Esophagus squamous epithelium (tissue), 4 donors: Measurements from ENCODE around the gene ZDHHC18.

Source experiments
- POLR2A ChIP-seq, 4 donors: fragments of 450-650 bp; IDR thresholded peaks; one replicate each; pipeline ENCODE4 v1.6.1; 2017; ENCODE audit warnings: antibody characterized with exemption in 4 of 4, mild to moderate bottlenecking in 4 of 4, moderate library complexity in 3 of 4
- TF ChIP-seq, protein P1 (sequence below), 6 experiments: fragments of 450-650 bp in 4 of 6; fragments of 200-600 bp in 2 of 6; sonication (generic) in 2 of 6; IDR thresholded peaks; one replicate each; pipeline ENCODE4 v1.5.1; 2016 to 2019; ENCODE audit warnings: antibody characterized with exemption in 6 of 6, mild to moderate bottlenecking in 4 of 6, moderate library complexity in 4 of 6

DNA sequence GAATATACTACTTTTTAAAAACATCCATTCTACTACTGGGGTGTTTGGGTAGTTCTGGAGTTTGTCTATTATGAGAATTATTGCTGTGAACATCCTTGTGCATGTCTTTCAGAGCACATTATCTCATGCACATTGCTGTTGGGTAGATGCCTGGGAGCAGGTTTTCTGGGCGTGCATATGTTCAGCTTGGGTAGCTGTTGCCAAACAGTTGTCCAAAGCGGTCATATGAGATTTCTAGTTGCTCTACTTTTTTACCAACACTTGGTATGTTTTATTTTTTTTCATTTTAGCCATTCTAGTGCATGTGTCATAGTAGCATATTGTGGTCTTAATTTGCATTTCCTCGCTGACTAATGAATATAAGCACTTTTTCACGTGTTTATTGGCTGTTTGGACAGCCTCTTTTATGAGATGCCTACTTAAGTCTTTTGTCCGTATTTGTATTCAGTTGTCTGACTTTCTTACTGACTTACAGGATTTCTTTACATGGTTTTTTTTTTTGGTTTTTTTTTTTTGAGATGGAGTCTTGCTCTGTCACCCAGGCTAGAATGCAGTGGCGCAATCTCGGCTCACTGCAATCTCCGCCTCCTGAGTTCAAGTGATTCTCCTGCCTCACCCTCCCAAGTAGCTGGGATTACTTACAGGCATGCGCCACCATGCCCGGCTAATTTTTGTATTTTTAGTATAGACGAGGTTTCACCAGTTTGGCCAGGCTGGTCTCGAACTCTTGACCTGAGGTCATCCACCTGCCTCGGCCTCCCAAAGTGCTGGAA, 18.1 kb downstream of the ZDHHC18 start:
- TF ChIP-seq, protein P1, sequence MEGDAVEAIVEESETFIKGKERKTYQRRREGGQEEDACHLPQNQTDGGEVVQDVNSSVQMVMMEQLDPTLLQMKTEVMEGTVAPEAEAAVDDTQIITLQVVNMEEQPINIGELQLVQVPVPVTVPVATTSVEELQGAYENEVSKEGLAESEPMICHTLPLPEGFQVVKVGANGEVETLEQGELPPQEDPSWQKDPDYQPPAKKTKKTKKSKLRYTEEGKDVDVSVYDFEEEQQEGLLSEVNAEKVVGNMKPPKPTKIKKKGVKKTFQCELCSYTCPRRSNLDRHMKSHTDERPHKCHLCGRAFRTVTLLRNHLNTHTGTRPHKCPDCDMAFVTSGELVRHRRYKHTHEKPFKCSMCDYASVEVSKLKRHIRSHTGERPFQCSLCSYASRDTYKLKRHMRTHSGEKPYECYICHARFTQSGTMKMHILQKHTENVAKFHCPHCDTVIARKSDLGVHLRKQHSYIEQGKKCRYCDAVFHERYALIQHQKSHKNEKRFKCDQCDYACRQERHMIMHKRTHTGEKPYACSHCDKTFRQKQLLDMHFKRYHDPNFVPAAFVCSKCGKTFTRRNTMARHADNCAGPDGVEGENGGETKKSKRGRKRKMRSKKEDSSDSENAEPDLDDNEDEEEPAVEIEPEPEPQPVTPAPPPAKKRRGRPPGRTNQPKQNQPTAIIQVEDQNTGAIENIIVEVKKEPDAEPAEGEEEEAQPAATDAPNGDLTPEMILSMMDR (IDR thresholded peaks at IDR 0.05) = no peak
- no peak for TF ChIP-seq POLR2A (IDR thresholded peaks at IDR 0.05)
